IPS-15b (cell line): ENCODE measurements around the gene OR52E6.

Experiments
- H3K27me3 ChIP-seq: one replicate; pipeline ENCODE4 v1.6.1; 2013; ENCODE audit warnings: low read length; ENCODE audit not compliant: control insufficient read depth, insufficient read depth
- H3K36me3 ChIP-seq: one replicate; pipeline ENCODE4 v1.6.1; 2013; ENCODE audit warnings: low read length; ENCODE audit not compliant: control insufficient read depth, insufficient read depth
- H3K4me1 ChIP-seq: one replicate; pipeline ENCODE4 v1.6.1; 2013; ENCODE audit warnings: mild to moderate bottlenecking, low read length; ENCODE audit not compliant: control insufficient read depth, insufficient read depth
- H3K4me3 ChIP-seq: one replicate; pipeline ENCODE4 v1.5.1; 2013; ENCODE audit warnings: low read depth, low read length
- H3K9ac ChIP-seq: one replicate; pipeline ENCODE4 v1.6.1; 2013; ENCODE audit warnings: low read depth, mild to moderate bottlenecking, low read length
- H3K9me3 ChIP-seq: one replicate; pipeline ENCODE4 v1.6.1; 2013; ENCODE audit warnings: mild to moderate bottlenecking, low read length; ENCODE audit not compliant: control insufficient read depth, insufficient read depth

The OR52E6 gene

GRCh38 chr11:5841797-5842196 lies at the start of gene OR52E6:
OR52E6 (minus strand) TSS chr11:5841897; CDS start chr11:5841897, 0 bp downstream.
- H3K9ac ChIP-seq = no peak within 1 kb of the TSS
- no peaks in the 10 kb centered on the region for H3K27me3 ChIP-seq
- H3K4me1 ChIP-seq = no peaks in the 10 kb centered on the region
- H3K4me3 ChIP-seq = no peak within 1 kb of the TSS
- no peaks in the 10 kb centered on the region for H3K9me3 ChIP-seq
- no peaks in the 10 kb centered on the region for H3K36me3 ChIP-seq

- Histone ChIP-seq H3K36me3 (no peaks in the 10 kb centered on the region), H3K4me3 (no peak overlapping the region), H3K9me3 (no peaks in the 10 kb centered on the region), H3K27me3 (no peaks in the 10 kb centered on the region), H3K4me1 (no peaks in the 10 kb centered on the region), H3K9ac (no peak overlapping the region)
These were observed 49.6 kb upstream of the OR52E6 start for GRCh38 chr11:5891216-5891800.

GRCh38 chr11:5887661-5888060 lies 46.0 kb upstream of the OR52E6 start:
- no peaks in the 10 kb centered on the region for H3K36me3 ChIP-seq
- no peaks in the 10 kb centered on the region for H3K4me1 ChIP-seq
- H3K27me3 ChIP-seq = no peaks in the 10 kb centered on the region
- no peak overlapping the region for H3K9ac ChIP-seq
- H3K9me3 ChIP-seq = no peaks in the 10 kb centered on the region
- no peak overlapping the region for H3K4me3 ChIP-seq

GRCh38 chr11:5887172-5887571 lies 45.5 kb upstream of the OR52E6 start:
- Histone ChIP-seq H3K4me1 (no peaks in the 10 kb centered on the region), H3K9ac (no peak overlapping the region), H3K27me3 (no peaks in the 10 kb centered on the region), H3K9me3 (no peaks in the 10 kb centered on the region), H3K4me3 (no peak overlapping the region), H3K36me3 (no peaks in the 10 kb centered on the region)

- Histone ChIP-seq H3K9me3 (no peaks in the 10 kb centered on the region), H3K36me3 (no peaks in the 10 kb centered on the region), H3K4me1 (no peaks in the 10 kb centered on the region), H3K27me3 (no peaks in the 10 kb centered on the region), H3K9ac (no peak overlapping the region), H3K4me3 (no peak overlapping the region)
These were observed 40.1 kb upstream of the OR52E6 start for GRCh38 chr11:5881756-5882155.

- H3K27me3 ChIP-seq = no peaks in the 10 kb centered on the region
- H3K4me1 ChIP-seq = no peaks in the 10 kb centered on the region
- H3K9me3 ChIP-seq = no peaks in the 10 kb centered on the region
- H3K36me3 ChIP-seq = no peaks in the 10 kb centered on the region
- no peak within 1 kb of the TSS for H3K9ac ChIP-seq
- no peak within 1 kb of the TSS for H3K4me3 ChIP-seq
These were observed 38.6 kb upstream of the OR52E6 start, which contains the start of gene OR52E4 for GRCh38 chr11:5880329-5880728. OR52E4 (plus strand) TSS chr11:5880629; CDS start chr11:5884293, 3,664 bp downstream.

- H3K9me3 ChIP-seq = no peaks in the 10 kb centered on the region
- H3K4me3 ChIP-seq = no peak overlapping the region
- H3K9ac ChIP-seq = no peak overlapping the region
- no peaks in the 10 kb centered on the region for H3K27me3 ChIP-seq
- H3K36me3 ChIP-seq = no peaks in the 10 kb centered on the region
- no peaks in the 10 kb centered on the region for H3K4me1 ChIP-seq
These were observed 36.9 kb upstream of the OR52E6 start for GRCh38 chr11:5878564-5878963.

GRCh38 chr11:5865826-5866225 lies 24.1 kb upstream of the OR52E6 start:
- Histone ChIP-seq H3K9ac (no peak overlapping the region), H3K4me1 (no peaks in the 10 kb centered on the region), H3K9me3 (no peaks in the 10 kb centered on the region)

GRCh38 chr11:5857590-5857989 lies 15.9 kb upstream of the OR52E6 start, which contains the start of gene OR52E8:
OR52E8 (minus strand) TSS chr11:5857690; CDS start chr11:5857690, 0 bp downstream.
- Histone ChIP-seq H3K9me3 (no peaks in the 10 kb centered on the region), H3K27me3 (no peaks in the 10 kb centered on the region), H3K9ac (no peak within 1 kb of the TSS), H3K36me3 (no peaks in the 10 kb centered on the region), H3K4me3 (no peak within 1 kb of the TSS), H3K4me1 (no peaks in the 10 kb centered on the region)

More at GRCh38 chr11:5865826-5866225, 24.1 kb upstream of the OR52E6 start:
- Histone ChIP-seq H3K36me3 (no peaks in the 10 kb centered on the region), H3K4me3 (no peak overlapping the region), H3K27me3 (no peaks in the 10 kb centered on the region)

- Histone ChIP-seq H3K9ac (no peak overlapping the region), H3K4me3 (no peak overlapping the region), H3K27me3 (no peaks in the 10 kb centered on the region), H3K9me3 (no peaks in the 10 kb centered on the region), H3K36me3 (no peaks in the 10 kb centered on the region), H3K4me1 (no peaks in the 10 kb centered on the region)
These were observed 9.3 kb upstream of the OR52E6 start for GRCh38 chr11:5851002-5851401.

GRCh38 chr11:5847711-5848110 lies 6.0 kb upstream of the OR52E6 start:
- Histone ChIP-seq H3K4me1 (no peaks in the 10 kb centered on the region), H3K9me3 (no peaks in the 10 kb centered on the region), H3K27me3 (no peaks in the 10 kb centered on the region), H3K9ac (no peak overlapping the region), H3K4me3 (no peak overlapping the region), H3K36me3 (no peaks in the 10 kb centered on the region)

- H3K36me3 ChIP-seq = no peaks in the 10 kb centered on the region
- H3K4me1 ChIP-seq = no peaks in the 10 kb centered on the region
These were observed 5.0 kb upstream of the OR52E6 start for GRCh38 chr11:5846701-5847100.

More at GRCh38 chr11:5846701-5847100, 5.0 kb upstream of the OR52E6 start:
- H3K4me3 ChIP-seq = no peak overlapping the region
- no peaks in the 10 kb centered on the region for H3K27me3 ChIP-seq
- no peak overlapping the region for H3K9ac ChIP-seq
- no peaks in the 10 kb centered on the region for H3K9me3 ChIP-seq
